Neural progenitor cell (in vitro differentiated cells): Measurements from ENCODE around the gene LMAN2L. TPM values are rescaled to one million over a fixed set of nuclear protein-coding genes. Genes with fewer than 3 reads are reported as not detected.
A peak's percentile ranks its signal among the peaks of the same experiment; 100 is the strongest.

Experiments used
- DNase-seq: peaks from one replicate; pipeline ENCODE4 v3.0.0-alpha.2; 2016; ENCODE audit warnings: low spot score
- H2AFZ ChIP-seq: fragments of 200-600 bp; sonication (generic); replicated peaks from 2 replicates; pipeline ENCODE4 v1.6.1; 2016; ENCODE audit warnings: antibody characterized with exemption
- H3F3A ChIP-seq: fragments of 200-600 bp; sonication (generic); 2 replicates; pipeline ENCODE4 v1.6.1; 2016; ENCODE audit warnings: antibody characterized with exemption, low read depth
- H3K27ac ChIP-seq: fragments of 200-600 bp; sonication (generic); 2 replicates; pipeline ENCODE4 v1.5.1; 2016; ENCODE audit warnings: mild to moderate bottlenecking
- H3K27me3 ChIP-seq: fragments of 200-600 bp; sonication (generic); 2 replicates; pipeline ENCODE4 v1.6.1; 2016; ENCODE audit warnings: mild to moderate bottlenecking, moderate library complexity
- H3K36me3 ChIP-seq: fragments of 200-600 bp; sonication (generic); 2 replicates; pipeline ENCODE4 v1.5.1; 2016
- H3K4me1 ChIP-seq: fragments of 200-600 bp; sonication (generic); 2 replicates; pipeline ENCODE4 v1.6.1; 2016; ENCODE audit warnings: mixed run types
- H3K4me2 ChIP-seq: fragments of 200-600 bp; sonication (generic); 2 replicates; pipeline ENCODE4 v1.6.1; 2016
- H3K4me3 ChIP-seq: fragments of 200-600 bp; sonication (generic); 2 replicates; pipeline ENCODE4 v1.5.1; 2016
- H3K79me2 ChIP-seq: fragments of 200-600 bp; sonication (generic); 2 replicates; pipeline ENCODE4 v1.6.1; 2016; ENCODE audit warnings: low read depth
- H3K9ac ChIP-seq: fragments of 200-600 bp; sonication (generic); 2 replicates; pipeline ENCODE4 v1.6.1; 2016
- H3K9me3 ChIP-seq: fragments of 200-600 bp; sonication (generic); 2 replicates; pipeline ENCODE4 v1.5.1; 2016; ENCODE audit warnings: low read depth
- H4K20me1 ChIP-seq: fragments of 200-600 bp; sonication (generic); 2 replicates; pipeline ENCODE4 v1.6.1; 2016; ENCODE audit warnings: low read depth
- H3K27ac Mint-ChIP-seq: 3 replicates; pipeline ENCODE4 v1.8.0; 2021; ENCODE audit warnings: mixed read lengths
- H3K27me3 Mint-ChIP-seq: 2 replicates; pipeline ENCODE4 v1.8.0; 2022; ENCODE audit warnings: low read depth, mild to moderate bottlenecking, inconsistent platforms, moderate library complexity, mixed read lengths; ENCODE audit not compliant: insufficient read depth
- H3K36me3 Mint-ChIP-seq: 3 replicates; pipeline ENCODE4 v1.8.0; 2021; ENCODE audit warnings: mixed read lengths
- H3K4me1 Mint-ChIP-seq: 3 replicates; pipeline ENCODE4 v1.8.0; 2021; ENCODE audit warnings: mixed read lengths
- H3K4me3 Mint-ChIP-seq: 3 replicates; pipeline ENCODE4 v1.8.0; 2021; ENCODE audit warnings: mild to moderate bottlenecking, moderate library complexity, mixed read lengths
- H3K9me3 Mint-ChIP-seq: 3 replicates; pipeline ENCODE4 v1.8.0; 2020; ENCODE audit warnings: mixed read lengths
- EZH2 ChIP-seq: fragments of 200-600 bp; sonication (generic); IDR thresholded peaks from 2 replicates; pipeline ENCODE4 v1.6.1; 2017; ENCODE audit warnings: antibody characterized with exemption, mild to moderate bottlenecking, moderate library complexity
- EZH2phosphoT487 ChIP-seq: fragments of 200-600 bp; sonication (generic); IDR thresholded peaks from 2 replicates; pipeline ENCODE4 v1.6.1; 2017; ENCODE audit warnings: antibody characterized with exemption
- total RNA-seq: library from RNA; depleted of rRNA; stranded (reverse); fragments of >200 nt; gene quantifications from 2 replicates; pipeline ENCODE4 v1.2.3, GENCODE V29; 2015; ENCODE audit warnings: low replicate concordance
- TF ChIP-seq, protein P1 (sequence below): fragments of 200-600 bp; sonication (generic); IDR thresholded peaks from 2 replicates; pipeline ENCODE4 v1.5.1; 2017; ENCODE audit warnings: antibody characterized with exemption, mild to moderate bottlenecking

The LMAN2L gene
- total RNA-seq, 1 donor from 2014 or later = 25.9 TPM

DNA sequence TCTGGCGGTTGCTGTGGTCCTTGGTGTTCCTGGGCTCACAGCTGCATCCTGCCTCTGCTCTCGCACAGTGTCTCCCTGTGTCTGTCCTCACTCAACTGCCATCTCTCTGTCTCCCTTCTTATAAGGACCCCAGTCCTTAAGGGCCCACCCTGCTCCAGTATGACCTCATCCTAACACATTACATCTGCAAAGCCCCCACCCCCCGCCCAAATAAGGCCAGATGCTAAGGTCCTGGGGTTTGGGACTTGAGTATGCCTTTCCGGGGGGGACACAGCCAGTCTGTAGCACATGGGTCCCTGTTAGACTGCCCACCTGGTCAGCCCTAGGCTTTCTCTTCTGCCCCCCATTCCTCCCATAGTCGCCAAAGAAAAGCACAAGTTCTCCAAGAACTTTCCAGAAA, 56.6 kb downstream of the LMAN2L start:
- Histone ChIP-seq H3K4me2 (no peak overlapping the region), H3K36me3 (no peaks in the 10 kb centered on the region), H2AFZ (no peak overlapping the region), H3K9ac (no peak overlapping the region), H3K27ac (no peak overlapping the region), H3K4me3 (no peak overlapping the region), H3K27me3 (no peaks in the 10 kb centered on the region), H3K79me2 (no peaks in the 10 kb centered on the region), H3F3A (peaks cover 7% of the 10 kb centered on the region), H4K20me1 (no peaks in the 10 kb centered on the region), H3K4me1 (peaks cover 14% of the 10 kb centered on the region), H3K9me3 (no peaks in the 10 kb centered on the region)
- DNase-seq = no peak
- peaks cover 7% of the 10 kb centered on the region for H3K27me3 Mint-ChIP-seq
- H3K36me3 Mint-ChIP-seq = no peaks in the 10 kb centered on the region
- H3K9me3 Mint-ChIP-seq = no peaks in the 10 kb centered on the region
- TF ChIP-seq EZH2phosphoT487 = no peak
- no peak for TF ChIP-seq EZH2
- TF ChIP-seq, protein P1, sequence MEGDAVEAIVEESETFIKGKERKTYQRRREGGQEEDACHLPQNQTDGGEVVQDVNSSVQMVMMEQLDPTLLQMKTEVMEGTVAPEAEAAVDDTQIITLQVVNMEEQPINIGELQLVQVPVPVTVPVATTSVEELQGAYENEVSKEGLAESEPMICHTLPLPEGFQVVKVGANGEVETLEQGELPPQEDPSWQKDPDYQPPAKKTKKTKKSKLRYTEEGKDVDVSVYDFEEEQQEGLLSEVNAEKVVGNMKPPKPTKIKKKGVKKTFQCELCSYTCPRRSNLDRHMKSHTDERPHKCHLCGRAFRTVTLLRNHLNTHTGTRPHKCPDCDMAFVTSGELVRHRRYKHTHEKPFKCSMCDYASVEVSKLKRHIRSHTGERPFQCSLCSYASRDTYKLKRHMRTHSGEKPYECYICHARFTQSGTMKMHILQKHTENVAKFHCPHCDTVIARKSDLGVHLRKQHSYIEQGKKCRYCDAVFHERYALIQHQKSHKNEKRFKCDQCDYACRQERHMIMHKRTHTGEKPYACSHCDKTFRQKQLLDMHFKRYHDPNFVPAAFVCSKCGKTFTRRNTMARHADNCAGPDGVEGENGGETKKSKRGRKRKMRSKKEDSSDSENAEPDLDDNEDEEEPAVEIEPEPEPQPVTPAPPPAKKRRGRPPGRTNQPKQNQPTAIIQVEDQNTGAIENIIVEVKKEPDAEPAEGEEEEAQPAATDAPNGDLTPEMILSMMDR = no peak
- H3K27ac Mint-ChIP-seq = peak overlapping the region; percentile 57
- no peak overlapping the region for H3K4me3 Mint-ChIP-seq
- peaks cover 17% of the 10 kb centered on the region for H3K4me1 Mint-ChIP-seq

DNA sequence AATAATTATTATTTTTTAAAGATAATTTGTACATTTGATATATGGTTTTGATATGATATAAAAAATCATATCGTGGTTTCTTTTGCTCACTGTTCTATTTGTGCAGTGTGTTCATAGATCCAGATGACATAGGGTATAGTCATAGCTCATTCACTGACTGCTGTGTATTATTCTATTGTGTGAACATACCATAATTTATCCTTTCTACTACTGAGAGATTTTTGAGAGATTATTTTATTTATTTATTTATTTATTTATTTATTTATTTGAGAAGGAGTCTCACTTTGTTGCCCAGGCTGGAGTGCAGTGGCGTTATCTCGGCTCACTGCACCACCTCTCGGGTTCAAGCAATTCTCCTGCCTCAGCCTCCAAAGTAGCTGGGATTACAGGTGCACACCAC, 58.3 kb downstream of the LMAN2L start:
- DNase-seq = no peak

DNA sequence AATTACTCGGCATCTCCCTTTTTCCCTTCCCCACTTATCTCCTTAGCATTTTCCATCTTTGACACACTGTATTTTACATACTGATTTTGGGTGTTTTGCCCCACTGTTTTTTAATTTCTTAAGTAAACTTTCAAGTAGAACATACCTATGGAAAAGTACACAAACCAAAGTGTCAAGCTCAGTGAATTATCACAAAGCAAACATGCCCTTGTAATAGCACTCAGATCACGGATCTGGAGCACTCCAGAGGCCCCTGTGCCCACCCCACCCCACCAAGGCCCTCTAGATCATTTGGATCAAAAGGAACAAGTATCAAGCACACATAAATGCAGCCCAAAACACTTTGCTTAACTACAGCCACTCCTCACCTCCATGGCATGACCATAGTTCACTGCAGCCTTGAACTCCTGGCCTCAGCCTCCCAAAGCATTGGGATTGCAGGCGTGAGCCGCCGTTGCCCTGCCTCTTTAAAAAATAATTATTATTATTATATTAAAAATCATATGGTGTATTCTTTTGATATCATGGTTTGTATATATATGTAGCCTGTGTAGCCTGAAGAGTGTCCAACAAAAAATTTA, 59.2 kb downstream of the LMAN2L start:
- H3K9me3 Mint-ChIP-seq = no peaks in the 10 kb centered on the region
- no peak for TF ChIP-seq EZH2
- no peak for TF ChIP-seq EZH2phosphoT487
- TF ChIP-seq, protein P1 = no peak

More for the DNA sequence above, 58.3 kb downstream of the LMAN2L start:
- H3K4me3 ChIP-seq = no peak overlapping the region
- H3K4me2 ChIP-seq = no peak overlapping the region
- no peaks in the 10 kb centered on the region for H3K36me3 ChIP-seq
- Mint-ChIP-seq H3K9me3 (no peaks in the 10 kb centered on the region), H3K27me3 (peaks cover 7% of the 10 kb centered on the region), H3K36me3 (no peaks in the 10 kb centered on the region), H3K4me3 (no peak overlapping the region), H3K27ac (no peak overlapping the region), H3K4me1 (peaks cover 17% of the 10 kb centered on the region)
- H2AFZ ChIP-seq = no peak overlapping the region
- TF ChIP-seq EZH2phosphoT487 (no peak), EZH2 (no peak)
- TF ChIP-seq, protein P1 = no peak
- H3K27ac ChIP-seq = no peak overlapping the region
- no peaks in the 10 kb centered on the region for H3K27me3 ChIP-seq
- H3K9ac ChIP-seq = no peak overlapping the region
- peaks cover 7% of the 10 kb centered on the region for H3F3A ChIP-seq
- H3K4me1 ChIP-seq = peaks cover 9% of the 10 kb centered on the region
- no peaks in the 10 kb centered on the region for H3K79me2 ChIP-seq
- no peaks in the 10 kb centered on the region for H3K9me3 ChIP-seq
- H4K20me1 ChIP-seq = no peaks in the 10 kb centered on the region

More for the DNA sequence above, 59.2 kb downstream of the LMAN2L start:
- Histone ChIP-seq H3K36me3 (no peaks in the 10 kb centered on the region), H3K79me2 (no peaks in the 10 kb centered on the region), H3K9ac (no peak overlapping the region), H3K27me3 (no peaks in the 10 kb centered on the region), H2AFZ (no peak overlapping the region), H3K4me3 (no peak overlapping the region), H3K27ac (no peak overlapping the region), H3K4me1 (peaks cover 6% of the 10 kb centered on the region), H3K9me3 (no peaks in the 10 kb centered on the region), H4K20me1 (no peaks in the 10 kb centered on the region), H3F3A (peaks cover 7% of the 10 kb centered on the region), H3K4me2 (no peak overlapping the region)
- Mint-ChIP-seq H3K36me3 (no peaks in the 10 kb centered on the region), H3K27me3 (peaks cover 7% of the 10 kb centered on the region), H3K4me3 (no peak overlapping the region), H3K27ac (no peak overlapping the region), H3K4me1 (peaks cover 17% of the 10 kb centered on the region)
- DNase-seq = no peak
